ENCODE data around the gene PHLDA3.

- TF ChIP-seq CTCF (IDR thresholded peaks at IDR 0.05): no peak
- no peak for TF ChIP-seq EZH2phosphoT487 (IDR thresholded peaks at IDR 0.05)
These were observed 8.0 kb downstream of the PHLDA3 start for GRCh38 chr1:201460814-201461644.

Data from neural progenitor cell (in vitro differentiated cells).